MM.1S (cell line): Measurements from ENCODE around the gene KRT28.

Experiments used
- DNase-seq: peaks from one replicate; pipeline ENCODE4 v3.0.0-alpha.2; 2015
- H2AFZ ChIP-seq: fragments of 300-600 bp; sonication (generic); 2 replicates; pipeline ENCODE4 v1.6.0; 2016; ENCODE audit warnings: antibody characterized with exemption, low read length
- H3F3A ChIP-seq: fragments of 300-600 bp; sonication (generic); 2 replicates; pipeline ENCODE4 v1.6.1; 2016; ENCODE audit warnings: mild to moderate bottlenecking, antibody characterized with exemption, low read length, moderate library complexity, mixed read lengths; ENCODE audit not compliant: insufficient read depth
- H3K27ac ChIP-seq: fragments of 300-600 bp; sonication (generic); 2 replicates; pipeline ENCODE4 v1.5.1; 2016; ENCODE audit warnings: mild to moderate bottlenecking, low read length
- H3K27me3 ChIP-seq: fragments of 300-600 bp; sonication (generic); replicated peaks from 2 replicates; pipeline ENCODE4 v1.6.0; 2016; ENCODE audit warnings: low read length; ENCODE audit not compliant: insufficient read depth
- H3K36me3 ChIP-seq: fragments of 300-600 bp; sonication (generic); replicated peaks from 2 replicates; pipeline ENCODE4 v1.6.1; 2016; ENCODE audit warnings: mild to moderate bottlenecking, low read length, mixed read lengths; ENCODE audit not compliant: insufficient read depth
- H3K4me1 ChIP-seq: fragments of 300-600 bp; sonication (generic); 2 replicates; pipeline ENCODE4 v1.6.1; 2016; ENCODE audit warnings: low read length, mixed read lengths
- H3K4me2 ChIP-seq: fragments of 300-600 bp; sonication (generic); 2 replicates; pipeline ENCODE4 v1.6.0; 2016; ENCODE audit warnings: low read depth, low read length
- H3K4me3 ChIP-seq: fragments of 300-600 bp; sonication (generic); 2 replicates; pipeline ENCODE4 v1.5.1; 2016; ENCODE audit warnings: low read length, mixed read lengths
- H3K79me2 ChIP-seq: fragments of 300-600 bp; sonication (generic); 2 replicates; pipeline ENCODE4 v1.6.1; 2016; ENCODE audit warnings: mixed run types, low read length, mixed read lengths
- H3K9ac ChIP-seq: fragments of 300-600 bp; sonication (generic); 2 replicates; pipeline ENCODE4 v1.6.1; 2016; ENCODE audit warnings: low read length, mixed read lengths
- H3K9me2 ChIP-seq: fragments of 300-600 bp; sonication (generic); replicated peaks from 2 replicates; pipeline ENCODE4 v1.6.1; 2016; ENCODE audit warnings: mild to moderate bottlenecking, low read length, mixed read lengths; ENCODE audit not compliant: insufficient read depth
- H3K9me3 ChIP-seq: fragments of 300-600 bp; sonication (generic); replicated peaks from 2 replicates; pipeline ENCODE4 v1.6.1; 2016; ENCODE audit warnings: mild to moderate bottlenecking, low read length, mixed read lengths; ENCODE audit not compliant: insufficient read depth
- H4K20me1 ChIP-seq: fragments of 300-600 bp; sonication (generic); 2 replicates; pipeline ENCODE4 v1.6.1; 2016; ENCODE audit warnings: mild to moderate bottlenecking, low read length, moderate library complexity, mixed read lengths; ENCODE audit not compliant: insufficient read depth
- EZH2 ChIP-seq: fragments of 300-600 bp; sonication (generic); optimal IDR thresholded peaks from 2 replicates; pipeline ENCODE3; 2017; ENCODE audit warnings: low read depth, mild to moderate bottlenecking, antibody characterized with exemption, low read length, mixed read lengths
- EZH2phosphoT487 ChIP-seq: fragments of 300-600 bp; sonication (generic); IDR thresholded peaks from 2 replicates; pipeline ENCODE4 v1.6.1; 2018; ENCODE audit warnings: antibody characterized with exemption, low read length
- TF ChIP-seq, protein P1 (sequence below): fragments of 300-600 bp; sonication (generic); IDR thresholded peaks from 2 replicates; pipeline ENCODE4 v1.5.1; 2016; ENCODE audit warnings: antibody characterized with exemption, low read length, mixed read lengths

The KRT28 gene, protein sequence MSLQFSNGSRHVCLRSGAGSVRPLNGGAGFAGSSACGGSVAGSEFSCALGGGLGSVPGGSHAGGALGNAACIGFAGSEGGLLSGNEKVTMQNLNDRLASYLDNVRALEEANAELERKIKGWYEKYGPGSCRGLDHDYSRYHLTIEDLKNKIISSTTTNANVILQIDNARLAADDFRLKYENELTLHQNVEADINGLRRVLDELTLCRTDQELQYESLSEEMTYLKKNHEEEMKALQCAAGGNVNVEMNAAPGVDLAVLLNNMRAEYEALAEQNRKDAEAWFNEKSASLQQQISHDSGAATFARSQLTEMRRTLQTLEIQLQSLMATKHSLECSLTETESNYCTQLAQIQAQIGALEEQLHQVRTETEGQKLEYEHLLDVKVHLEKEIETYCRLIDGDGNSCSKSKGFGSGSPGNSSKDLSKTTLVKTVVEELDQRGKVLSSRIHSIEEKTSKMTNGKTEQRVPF

DNA sequence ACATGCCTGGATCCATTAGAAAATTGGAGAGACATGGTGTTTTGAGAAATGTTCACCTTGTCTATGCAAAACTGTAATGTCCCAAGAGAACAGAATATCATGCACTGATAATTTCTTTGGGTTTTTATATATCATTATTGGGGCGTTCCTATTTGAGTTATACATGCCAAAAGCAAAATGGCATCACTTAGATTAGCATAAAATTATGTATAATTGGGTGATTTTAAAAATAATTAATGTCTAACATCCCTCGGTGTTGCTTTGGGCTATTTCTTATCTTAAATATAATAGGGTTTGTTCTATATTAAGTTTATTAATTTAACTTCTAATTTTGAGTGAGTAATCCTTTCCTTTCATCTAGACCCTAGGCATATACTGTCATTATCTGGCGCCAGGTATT lies at the start of gene KRT28:
KRT28 (minus strand) TSS at position 101 of the 400 bp plus-strand sequence; CDS start at position 35, 66 bp downstream.
- no peaks in the 10 kb centered on the region for H4K20me1 ChIP-seq
- H3K27me3 ChIP-seq, result no peaks in the 10 kb centered on the region
- H3K9me3 ChIP-seq, result no peaks in the 10 kb centered on the region
- no peak within 1 kb of the TSS for H3K27ac ChIP-seq
- no peaks in the 10 kb centered on the region for H3K36me3 ChIP-seq
- no peaks in the 10 kb centered on the region for H3K4me1 ChIP-seq
- H3K4me3 ChIP-seq, result no peak within 1 kb of the TSS
- H3F3A ChIP-seq, result no peaks in the 10 kb centered on the region
- no peaks in the 10 kb centered on the region for H3K79me2 ChIP-seq
- TF ChIP-seq, protein P1, sequence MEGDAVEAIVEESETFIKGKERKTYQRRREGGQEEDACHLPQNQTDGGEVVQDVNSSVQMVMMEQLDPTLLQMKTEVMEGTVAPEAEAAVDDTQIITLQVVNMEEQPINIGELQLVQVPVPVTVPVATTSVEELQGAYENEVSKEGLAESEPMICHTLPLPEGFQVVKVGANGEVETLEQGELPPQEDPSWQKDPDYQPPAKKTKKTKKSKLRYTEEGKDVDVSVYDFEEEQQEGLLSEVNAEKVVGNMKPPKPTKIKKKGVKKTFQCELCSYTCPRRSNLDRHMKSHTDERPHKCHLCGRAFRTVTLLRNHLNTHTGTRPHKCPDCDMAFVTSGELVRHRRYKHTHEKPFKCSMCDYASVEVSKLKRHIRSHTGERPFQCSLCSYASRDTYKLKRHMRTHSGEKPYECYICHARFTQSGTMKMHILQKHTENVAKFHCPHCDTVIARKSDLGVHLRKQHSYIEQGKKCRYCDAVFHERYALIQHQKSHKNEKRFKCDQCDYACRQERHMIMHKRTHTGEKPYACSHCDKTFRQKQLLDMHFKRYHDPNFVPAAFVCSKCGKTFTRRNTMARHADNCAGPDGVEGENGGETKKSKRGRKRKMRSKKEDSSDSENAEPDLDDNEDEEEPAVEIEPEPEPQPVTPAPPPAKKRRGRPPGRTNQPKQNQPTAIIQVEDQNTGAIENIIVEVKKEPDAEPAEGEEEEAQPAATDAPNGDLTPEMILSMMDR, result no peak
- no peak for TF ChIP-seq EZH2phosphoT487
- TF ChIP-seq EZH2, result no peak
- no peaks in the 10 kb centered on the region for H3K9me2 ChIP-seq
- no peak within 1 kb of the TSS for H3K4me2 ChIP-seq
- H3K9ac ChIP-seq, result no peak within 1 kb of the TSS
- no peak within 1 kb of the TSS for H2AFZ ChIP-seq
- no peak for DNase-seq

DNA sequence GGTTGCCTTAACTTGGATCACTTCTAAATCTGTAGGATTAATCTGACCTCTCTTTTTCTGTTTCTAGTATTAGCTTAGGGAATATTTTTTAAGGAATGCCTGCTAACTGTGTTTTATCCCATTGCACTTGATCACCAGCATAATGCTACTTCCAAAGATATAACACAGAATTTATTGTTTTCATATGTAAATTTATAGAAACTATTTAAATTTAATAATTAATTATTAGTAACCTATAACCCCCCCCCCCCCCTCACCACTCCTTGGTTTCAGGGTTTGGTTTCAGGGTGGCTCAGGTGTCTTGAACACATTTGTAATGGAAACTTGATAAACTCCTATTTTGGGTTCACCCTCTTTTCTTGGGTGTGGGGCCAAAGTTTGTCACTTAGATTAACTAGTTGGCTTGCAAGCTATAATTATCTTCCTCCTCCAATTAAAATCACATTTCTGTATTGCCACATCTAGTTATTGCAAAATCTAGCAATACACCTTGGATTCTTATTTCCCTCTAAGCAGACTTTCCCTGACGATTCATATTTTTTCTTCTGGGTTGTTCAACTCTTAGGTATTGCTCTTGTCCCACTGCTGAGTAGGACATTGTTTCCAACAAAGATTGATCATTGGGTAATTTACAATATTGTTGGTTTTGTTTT lies 49.0 kb upstream of the KRT28 start:
- H3K9me2 ChIP-seq, result no peaks in the 10 kb centered on the region
- H3F3A ChIP-seq, result 0 out of 2 replicates have a peak, but pooled peaks cover 2% of the 10 kb centered on the region
- TF ChIP-seq, protein P1, result no peak
- TF ChIP-seq EZH2 (no peak), EZH2phosphoT487 (no peak)
- DNase-seq, result peak; percentile 45
- no peaks in the 10 kb centered on the region for H4K20me1 ChIP-seq
- H3K27me3 ChIP-seq, result no peaks in the 10 kb centered on the region
- no peak overlapping the region for H3K9ac ChIP-seq
- no peaks in the 10 kb centered on the region for H3K9me3 ChIP-seq
- H3K4me2 ChIP-seq, result peak overlapping the region; percentile 46; the same call in 1 of the 2 replicates
- H3K27ac ChIP-seq, result no peak overlapping the region
- no peak overlapping the region for H3K4me3 ChIP-seq
- H2AFZ ChIP-seq, result no peak overlapping the region
- H3K79me2 ChIP-seq, result no peaks in the 10 kb centered on the region
- no peaks in the 10 kb centered on the region for H3K36me3 ChIP-seq
- peaks cover 14% of the 10 kb centered on the region for H3K4me1 ChIP-seq

DNA sequence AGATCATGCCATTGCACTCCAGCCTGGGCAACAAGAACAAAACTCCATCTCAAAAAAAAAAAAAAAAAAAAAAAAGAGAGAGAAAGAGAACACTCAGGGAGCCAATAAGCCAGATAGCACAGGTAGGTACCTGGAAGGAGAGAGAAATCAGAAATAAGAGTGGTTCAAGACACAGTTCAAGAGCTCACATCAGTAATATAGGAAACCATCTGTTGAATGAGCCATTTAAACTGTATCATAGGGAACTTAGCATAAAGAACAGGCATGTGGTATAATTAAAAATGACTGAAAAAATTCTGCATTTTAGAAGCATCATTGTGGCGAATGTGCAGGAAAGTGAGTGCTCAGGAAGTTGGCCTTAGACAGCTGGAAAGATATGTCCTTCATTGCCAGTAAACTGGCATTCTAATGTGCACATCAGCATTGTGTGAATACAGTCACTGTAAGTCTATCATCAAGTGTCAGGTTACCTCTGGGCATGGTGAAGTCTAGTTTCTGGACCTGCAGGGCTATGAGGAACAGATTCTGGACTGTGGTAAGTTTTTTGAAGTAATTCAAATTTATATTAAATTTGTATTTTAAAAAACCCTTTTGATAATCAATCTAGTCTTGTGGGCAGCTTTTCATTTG lies 46.9 kb upstream of the KRT28 start:
- Histone ChIP-seq H3K79me2 (no peaks in the 10 kb centered on the region), H3K9me3 (no peaks in the 10 kb centered on the region), H3K4me3 (no peak overlapping the region), H3K36me3 (no peaks in the 10 kb centered on the region), H3K4me1 (peaks cover 14% of the 10 kb centered on the region), H3K9me2 (no peaks in the 10 kb centered on the region), H3K27ac (no peak overlapping the region), H3K27me3 (no peaks in the 10 kb centered on the region), H4K20me1 (no peaks in the 10 kb centered on the region), H3K4me2 (no peak overlapping the region), H3F3A (0 out of 2 replicates have a peak, but pooled peaks cover 2% of the 10 kb centered on the region), H3K9ac (no peak overlapping the region), H2AFZ (no peak overlapping the region)
- TF ChIP-seq EZH2 (no peak), EZH2phosphoT487 (no peak)
- TF ChIP-seq, protein P1, result no peak
- peak; percentile 8 for DNase-seq
